ENCODE results near the gene EPHB1. TPM values are rescaled to one million over a fixed set of nuclear protein-coding genes. Genes with fewer than 3 reads are reported as not detected.

The EPHB1 gene
- total RNA-seq, 1 experiment from 2014 or later: 0.86 TPM

GRCh38 chr3:135135445-135135844 is 340.4 kb downstream of the EPHB1 start:
- POLR2A ChIA-PET: no interaction called here
- Histone ChIP-seq H3K9me2 (ENCODE audit: insufficient read depth) (no peaks in the 10 kb centered on the region), H3K4me3 (replicated peaks in 1 of 2; ENCODE audit: low read depth in 1 of 2, low read length in 2 of 2) (no peak overlapping the region), H3K36me3 (ENCODE audit: control insufficient read depth in 1 of 2, insufficient read depth in 2 of 2, low read length in 2 of 2) (no peaks in the 10 kb centered on the region), H3K9ac (ENCODE audit: low read length) (no peak overlapping the region), H3K27ac (ENCODE audit: low read depth, low read length) (no peak overlapping the region), H3K4me2 (ENCODE audit: low read length) (no peak overlapping the region), H2AFZ (ENCODE audit: low read depth, low read length, poor library complexity, severe bottlenecking) (no peak overlapping the region), H4K20me1 (ENCODE audit: insufficient read depth) (no peaks in the 10 kb centered on the region), H3K9me3 (ENCODE audit: control insufficient read depth in 1 of 2, insufficient read depth in 1 of 2, low read depth in 1 of 2, low read length in 2 of 2) (no peaks in the 10 kb centered on the region), H3K27me3 (ENCODE audit: insufficient read depth, low read length) (peaks cover 14% of the 10 kb centered on the region; the same call in 1 of the 2 replicates), H3K4me1 (ENCODE audit: control insufficient read depth in 1 of 2, insufficient read depth in 2 of 2, low read length in 2 of 2) (no peaks in the 10 kb centered on the region), H3K79me2 (ENCODE audit: insufficient read depth, low read length) (no peaks in the 10 kb centered on the region)
- ATAC-seq (no peak), DNase-seq (ENCODE audit: low read depth, low spot score) (no peak)
- intact Hi-C loops (cut with micrococcal nuclease): no loop called here
- RAD21 ChIA-PET (ENCODE audit: low non-redundant PET in 1 of 2, low total read pairs in 2 of 2, uncharacterized antibody in 2 of 2, unreplicated experiment in 2 of 2): no interaction called here
- BruUV-seq (replicated peaks): no TSS peak
- CTCF ChIA-PET: no interaction called here
- TF ChIP-seq ATF3 (IDR thresholded peaks at IDR 0.05) (no peak), EZH2phosphoT487 (IDR thresholded peaks at IDR 0.05; ENCODE audit: borderline replicate concordance) (no peak), JUND (IDR thresholded peaks at IDR 0.05) (no peak), ZNF274 (IDR thresholded peaks at IDR 0.05; ENCODE audit: low read depth, low read length) (no peak), FOSL1 (IDR thresholded peaks at IDR 0.05; ENCODE audit: low read depth) (no peak), ZFX (IDR thresholded peaks at IDR 0.05) (no peak), CBX3 (IDR thresholded peaks at IDR 0.05; ENCODE audit: low read depth) (no peak), POLR2AphosphoS5 (IDR thresholded peaks at IDR 0.05; ENCODE audit: low read depth, low read length) (no peak)

- DNase-seq (ENCODE audit: low read depth, low spot score): no peak
- intact Hi-C loops (cut with micrococcal nuclease): no loop called here
- no peak overlapping the region for H3K4me2 ChIP-seq (ENCODE audit: low read length)
- no TSS peak for BruUV-seq (replicated peaks)
- no peak overlapping the region for H2AFZ ChIP-seq (ENCODE audit: low read depth, low read length, poor library complexity, severe bottlenecking)
- no peaks in the 10 kb centered on the region for H3K36me3 ChIP-seq (ENCODE audit: control insufficient read depth in 1 of 2, insufficient read depth in 2 of 2, low read length in 2 of 2)
- H3K27ac ChIP-seq (ENCODE audit: low read depth, low read length): no peak overlapping the region
- peaks cover 12% of the 10 kb centered on the region; the same call in 1 of the 2 replicates for H3K27me3 ChIP-seq (ENCODE audit: insufficient read depth, low read length)
- H3K9ac ChIP-seq (ENCODE audit: low read length): no peak overlapping the region
- H4K20me1 ChIP-seq (ENCODE audit: insufficient read depth): no peaks in the 10 kb centered on the region
- no peaks in the 10 kb centered on the region for H3K9me2 ChIP-seq (ENCODE audit: insufficient read depth)
- ChIA-PET POLR2A (no interaction called here), RAD21 (ENCODE audit: low non-redundant PET in 1 of 2, low total read pairs in 2 of 2, uncharacterized antibody in 2 of 2, unreplicated experiment in 2 of 2) (no interaction called here), CTCF (no interaction called here)
- H3K9me3 ChIP-seq (ENCODE audit: control insufficient read depth in 1 of 2, insufficient read depth in 1 of 2, low read depth in 1 of 2, low read length in 2 of 2): no peaks in the 10 kb centered on the region
- no peaks in the 10 kb centered on the region for H3K4me1 ChIP-seq (ENCODE audit: control insufficient read depth in 1 of 2, insufficient read depth in 2 of 2, low read length in 2 of 2)
- H3K79me2 ChIP-seq (ENCODE audit: insufficient read depth, low read length): no peaks in the 10 kb centered on the region
- no peak for TF ChIP-seq ZNF274 (IDR thresholded peaks at IDR 0.05; ENCODE audit: low read depth, low read length)
- TF ChIP-seq YY1 (IDR thresholded peaks at IDR 0.05; ENCODE audit: extremely low read depth, insufficient replicate concordance, low read depth, low read length): no peak
- no peak for TF ChIP-seq SIN3A (IDR thresholded peaks at IDR 0.05; ENCODE audit: low read depth)
- H3K4me3 ChIP-seq (replicated peaks in 1 of 2; ENCODE audit: low read depth in 1 of 2, low read length in 2 of 2): no peak overlapping the region
- no peak for ATAC-seq
These were observed 341.5 kb downstream of the EPHB1 start for GRCh38 chr3:135136361-135137100.

Measured in HCT116 (cell line).